GM18526 (cell line): Measurements from ENCODE around the gene INO80C.

Source experiments
- POLR2A ChIP-seq: IDR thresholded peaks from 3 replicates; pipeline ENCODE4 v1.6.1; 2011; ENCODE audit not compliant: insufficient read length; ENCODE audit errors: extremely low read depth

Gene INO80C

GRCh38 chr18:35478520-35479435 lies 19.0 kb downstream of the INO80C start:
- no peak for TF ChIP-seq POLR2A

DNA sequence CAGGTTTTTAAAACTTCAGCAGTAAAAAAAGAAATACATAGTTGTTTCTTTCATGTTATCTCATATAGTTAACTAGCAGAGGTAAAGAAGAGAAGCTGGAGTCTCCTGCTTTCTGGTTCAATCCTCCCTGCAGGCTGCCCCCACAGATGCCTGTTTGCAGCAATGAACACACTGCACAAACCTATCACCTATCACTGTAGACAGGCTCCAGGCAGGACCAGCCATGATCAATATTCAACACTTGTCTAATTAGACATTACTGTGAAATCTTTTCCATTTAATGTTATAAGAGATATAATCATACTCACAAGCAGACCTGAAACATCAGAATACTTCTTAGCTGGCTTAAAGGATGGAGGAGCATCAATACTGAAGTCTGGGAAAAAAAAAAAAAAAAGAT lies 19.8 kb downstream of the INO80C start:
- no peak for TF ChIP-seq POLR2A

DNA sequence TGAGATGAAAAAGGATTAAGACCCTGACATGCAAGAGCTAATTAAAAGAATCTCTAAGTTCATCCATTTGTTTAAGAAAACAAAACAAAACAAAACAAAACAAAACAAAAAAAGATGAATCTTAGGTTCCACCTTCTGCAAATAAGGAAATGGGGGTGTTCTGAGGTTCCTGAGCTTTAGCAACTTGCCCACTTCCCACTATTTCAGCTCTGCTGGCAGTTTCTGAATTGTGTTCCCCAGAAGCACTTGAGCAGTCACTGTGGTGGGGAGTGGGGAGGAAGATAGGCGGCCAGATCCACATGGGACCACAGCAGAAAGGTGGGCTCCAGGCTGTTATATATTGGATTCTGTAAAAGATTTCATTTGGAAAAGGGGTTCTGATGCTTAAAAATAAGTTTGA lies 20.3 kb downstream of the INO80C start:
- TF ChIP-seq POLR2A, result no peak

DNA sequence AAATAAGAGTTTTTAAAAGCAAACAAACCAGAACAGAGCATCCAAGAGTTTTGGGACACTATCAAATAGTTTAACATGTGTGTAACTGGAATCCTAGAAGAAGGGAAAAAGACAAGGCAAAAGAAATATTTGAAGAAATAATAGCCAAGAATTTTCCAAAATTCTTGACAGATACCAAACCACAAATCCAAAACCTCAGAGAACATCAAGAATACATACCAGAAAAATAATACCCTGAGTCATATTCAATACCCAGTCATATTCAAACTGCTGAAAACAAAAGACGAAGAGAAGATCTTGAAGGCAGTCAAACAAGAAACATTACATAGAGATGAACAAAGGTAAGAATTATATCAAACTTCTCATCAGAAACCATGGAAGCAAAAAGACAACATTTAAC lies 22.9 kb downstream of the INO80C start:
- no peak for TF ChIP-seq POLR2A

GRCh38 chr18:35473562-35473961 lies 24.2 kb downstream of the INO80C start:
- no peak for TF ChIP-seq POLR2A

- no peak for TF ChIP-seq POLR2A
Observed at GRCh38 chr18:35470435-35470834, 27.3 kb downstream of the INO80C start.

- TF ChIP-seq POLR2A, result no peak
Observed at GRCh38 chr18:35469725-35470124, 28.0 kb downstream of the INO80C start.

DNA sequence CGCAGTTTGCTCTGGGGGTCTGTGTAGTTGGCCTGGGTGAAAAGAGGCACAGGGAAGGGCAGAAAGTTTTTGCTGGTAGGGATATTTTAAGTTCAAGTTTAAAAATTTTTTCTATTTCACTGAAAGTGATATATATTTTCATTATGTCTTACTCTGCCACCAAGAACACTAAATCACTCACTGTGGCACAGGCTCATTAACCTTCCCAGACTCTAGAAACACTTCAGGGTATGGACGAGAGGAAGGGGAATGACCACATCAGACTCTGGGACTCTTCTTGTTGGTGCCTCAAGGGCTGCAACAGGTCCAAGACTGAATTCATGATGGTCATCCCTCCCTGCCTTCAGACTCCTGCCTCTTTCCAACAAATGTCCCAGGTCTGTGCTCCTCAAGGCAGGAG lies 29.0 kb downstream of the INO80C start:
- TF ChIP-seq POLR2A, result no peak

DNA sequence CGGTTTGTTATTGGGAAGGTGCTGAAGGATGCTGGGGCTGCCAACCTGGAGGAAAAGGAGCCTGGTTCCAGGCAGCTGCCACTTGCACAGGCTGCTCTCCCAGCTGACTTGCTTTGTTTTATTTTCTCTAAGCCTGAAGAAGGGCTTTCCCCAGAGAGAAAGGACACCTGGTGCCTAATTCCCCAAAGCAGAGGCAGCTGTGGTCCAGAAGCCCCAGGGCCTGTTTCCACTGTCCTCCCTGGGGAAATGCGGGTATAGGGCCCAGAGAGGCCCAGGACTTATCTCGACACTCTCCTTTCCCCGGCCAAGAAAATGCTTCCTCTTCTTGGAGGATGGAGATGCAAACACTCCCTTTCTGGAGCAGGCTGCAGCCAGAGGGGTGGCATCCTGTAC lies 30.1 kb downstream of the INO80C start:
- TF ChIP-seq POLR2A, result no peak

DNA sequence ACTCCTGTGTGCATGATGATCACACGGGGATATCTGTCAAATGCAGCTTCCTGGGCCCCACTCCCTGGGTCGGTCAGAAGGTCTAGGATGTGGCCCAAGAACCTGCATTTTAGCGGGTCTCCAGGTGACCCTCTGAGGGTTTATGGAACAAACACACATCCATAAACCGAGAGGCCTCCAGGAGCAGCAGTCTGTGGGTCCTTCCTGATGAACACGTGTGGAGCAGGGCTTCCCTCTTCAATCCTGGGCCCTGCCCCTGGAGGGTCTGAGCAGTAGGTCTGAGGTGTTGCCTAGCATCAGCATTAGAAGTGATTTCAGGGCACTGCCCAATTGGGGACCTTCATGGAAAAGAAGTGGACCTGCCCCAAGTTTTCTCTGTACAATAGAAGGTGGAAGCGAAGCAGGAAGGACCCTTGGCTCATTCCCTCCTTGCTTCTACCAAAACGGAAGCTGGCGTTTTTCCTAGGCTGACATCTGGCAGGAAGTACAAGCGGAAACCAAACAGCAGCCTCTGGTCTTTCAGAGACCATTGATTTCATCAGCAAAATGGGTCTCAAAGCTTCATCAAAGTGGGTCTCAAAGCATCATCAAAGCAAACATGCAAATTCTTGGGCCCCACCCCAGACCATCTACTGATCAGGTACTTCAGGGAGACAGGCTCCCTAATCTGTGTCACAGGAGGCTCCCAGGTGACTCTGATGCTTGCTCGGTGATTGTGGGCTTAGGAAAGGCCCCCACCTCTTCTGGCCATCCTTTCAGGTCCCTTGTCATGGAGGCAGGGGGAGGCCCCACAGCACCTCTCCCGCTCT lies 30.7 kb downstream of the INO80C start:
- TF ChIP-seq POLR2A, result no peak

- TF ChIP-seq POLR2A, result no peak
Observed at GRCh38 chr18:35466334-35466733, 31.4 kb downstream of the INO80C start.

DNA sequence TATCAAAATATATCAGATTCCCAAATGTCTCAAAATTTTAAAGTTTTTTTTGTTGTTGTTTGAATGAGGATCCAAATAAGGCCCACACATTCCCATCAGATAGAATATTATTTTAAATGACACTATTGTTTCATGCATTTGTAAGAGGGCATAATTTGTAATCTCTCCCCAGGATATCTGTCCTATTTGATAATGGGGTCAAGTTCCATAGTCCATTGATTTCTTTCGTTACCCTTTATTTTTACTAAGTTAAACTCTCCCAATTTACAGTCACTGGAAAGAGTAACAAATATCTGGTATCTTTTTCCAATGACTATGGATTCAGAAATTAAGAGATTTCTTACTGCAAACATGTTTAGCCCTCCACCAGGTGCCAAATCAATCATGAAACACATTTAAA lies 32.4 kb downstream of the INO80C start:
- no peak for TF ChIP-seq POLR2A

GRCh38 chr18:35464831-35465279 lies 32.9 kb downstream of the INO80C start:
- no peak for TF ChIP-seq POLR2A

GRCh38 chr18:35463827-35464226 lies 33.9 kb downstream of the INO80C start:
- no peak for TF ChIP-seq POLR2A

GRCh38 chr18:35463050-35463449 lies 34.7 kb downstream of the INO80C start:
- TF ChIP-seq POLR2A, result no peak

DNA sequence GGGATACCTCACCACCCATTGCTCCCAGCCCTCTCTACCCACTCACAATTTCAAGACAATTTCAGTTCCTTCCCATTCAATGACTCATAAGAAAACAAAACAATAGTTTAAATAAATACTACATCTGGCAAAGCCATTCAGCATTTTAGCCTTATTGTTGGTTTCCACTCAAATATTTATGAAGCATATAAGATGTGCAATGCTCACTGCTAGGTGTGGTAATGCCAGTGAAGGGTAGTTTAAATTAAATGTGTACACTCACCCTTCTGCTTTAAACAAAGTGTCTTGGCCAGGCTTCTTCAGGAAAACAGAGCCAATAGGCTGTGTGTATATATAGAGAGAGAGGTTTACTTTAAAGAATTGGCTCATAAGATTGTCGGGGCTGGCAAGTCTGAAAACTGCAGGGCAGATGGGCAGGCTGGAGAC lies 37.0 kb downstream of the INO80C start:
- no peak for TF ChIP-seq POLR2A
